ENCODE data around the gene ADA.

GRCh38 chr20:44573501-44573869, 78.0 kb downstream of the ADA start:
- no peak for TF ChIP-seq CTCF (conservative IDR thresholded peaks at IDR 0.05; ENCODE audit: low read length)
- no peak for TF ChIP-seq EZH2phosphoT487 (IDR thresholded peaks at IDR 0.05; ENCODE audit: borderline replicate concordance, low read depth, low read length)

All from OCI-LY7 (cell line).